Lower leg skin (tissue), 4 donors: ENCODE measurements around the gene RAD18. TPM values are rescaled to one million over a fixed set of nuclear protein-coding genes. Genes with fewer than 3 reads are reported as not detected.

Source experiments
- DNase-seq, 2 donors: peaks; one replicate each; pipeline ENCODE4 v3.0.0-alpha.2; 2019; ENCODE audit warnings: low spot score in 2 of 2
- H3K4me3 ChIP-seq: fragments of 200-600 bp; sonication (generic); 2 replicates; pipeline ENCODE4 v1.5.1; 2017; ENCODE audit warnings: mild to moderate bottlenecking, low read depth; ENCODE audit not compliant: poor library complexity, severe bottlenecking
- CTCF ChIP-seq, 3 donors: fragments of 450-650 bp; IDR thresholded peaks; one replicate each; pipeline ENCODE4 v1.5.1; 2016; ENCODE audit warnings: antibody characterized with exemption in 3 of 3, mild to moderate bottlenecking in 3 of 3, moderate library complexity in 2 of 3
- POLR2A ChIP-seq, 2 donors: fragments of 450-650 bp; IDR thresholded peaks; one replicate each; pipeline ENCODE4 v1.6.1; 2016 to 2017; ENCODE audit warnings: antibody characterized with exemption in 2 of 2, mild to moderate bottlenecking in 1 of 2, moderate library complexity in 1 of 2
- WGBS, 2 donors: methylation state at CpG; one replicate each; pipeline ENCODE4 v1.1.5; 2018; 5-methylcytosine and 5-hydroxymethylcytosine counted together
- intact Hi-C: fragments of 100-400 bp; cut with DNase I; formaldehyde crosslinking; loops from one replicate; pipeline ENCODE4 v1.15.0; 2023; ENCODE audit warnings: low total_unique reads
- total RNA-seq, 4 donors: library from RNA; depleted of rRNA; stranded (reverse); fragments of >200 nt; gene quantifications; one replicate each; pipeline ENCODE4 v1.1.0, GENCODE V29; 2016

Gene RAD18
- total RNA-seq, 4 donors from 2014 or later = 6.5 to 14.7 (median 9.2) TPM

- no peak for DNase-seq
- WGBS, 2 donors = 75 to 83% methylated on average over 6 of the region's 6 CpGs
- intact Hi-C loops = no loop called here
- TF ChIP-seq POLR2A (IDR thresholded peaks at IDR 0.05) (no peak), CTCF (IDR thresholded peaks at IDR 0.05) (no peak)
- no peak overlapping the region for H3K4me3 ChIP-seq
Observed at GRCh38 chr3:8976540-8977182, 13.4 kb upstream of the RAD18 start.

- H3K4me3 ChIP-seq = no peak overlapping the region
- TF ChIP-seq CTCF (IDR thresholded peaks at IDR 0.05) (no peak), POLR2A (IDR thresholded peaks at IDR 0.05) (no peak)
- no peak for DNase-seq
- 71 to 81% methylated on average over 11 of the region's 11 CpGs for WGBS, 2 donors
- intact Hi-C loops = no loop called here
Observed at GRCh38 chr3:8975081-8976020, 12.1 kb upstream of the RAD18 start.

GRCh38 chr3:8974458-8974857 lies 11.2 kb upstream of the RAD18 start:
- DNase-seq = no peak
- TF ChIP-seq POLR2A (IDR thresholded peaks at IDR 0.05) (no peak), CTCF (IDR thresholded peaks at IDR 0.05) (no peak)
- no peak overlapping the region for H3K4me3 ChIP-seq
- intact Hi-C loops = loop anchor here (5.0 kb wide), 1 partner anchor 328 kb away; no protein-coding TSS in a partner anchor
- 84 to 91% methylated on average over 2 of the region's 2 CpGs for WGBS, 2 donors

GRCh38 chr3:8972639-8973038 lies 9.4 kb upstream of the RAD18 start:
- no peak for DNase-seq
- 93 to 94% methylated on average over 2 of the region's 2 CpGs for WGBS, 2 donors
- TF ChIP-seq CTCF (IDR thresholded peaks at IDR 0.05) = no peak
- TF ChIP-seq POLR2A (IDR thresholded peaks at IDR 0.05) = no peak
- H3K4me3 ChIP-seq = no peak overlapping the region
- intact Hi-C loops = loop anchor here (5.0 kb wide), 1 partner anchor 330 kb away; no protein-coding TSS in a partner anchor

- intact Hi-C loops = loop anchor here (5.0 kb wide), 1 partner anchor 331 kb away; no protein-coding TSS in a partner anchor
- DNase-seq = peak in 1 of 2 donors; percentile 69
- TF ChIP-seq POLR2A (IDR thresholded peaks at IDR 0.05) (no peak), CTCF (IDR thresholded peaks at IDR 0.05) (peak in 1 of 3 donors; percentile 92)
- WGBS, 2 donors = 2% methylated on average over 7 of the region's 7 CpGs
- no peak overlapping the region for H3K4me3 ChIP-seq
Observed at GRCh38 chr3:8970971-8971589, 7.8 kb upstream of the RAD18 start.
